Panc1 (cell line): Measurements from ENCODE around the gene PIP4K2A. TPM values are rescaled to one million over a fixed set of nuclear protein-coding genes. Genes with fewer than 3 reads are reported as not detected.

ENCODE experiments used
- ATAC-seq: fragments of 200-7000 bp; cut with Tn5 transposase; 2 replicates; pipeline ENCODE4 v1.9.1; 2020; ENCODE audit warnings: mild to moderate bottlenecking, moderate library complexity
- BruUV-seq: library from RNA; stranded (reverse); fragments of 400-500 nt; replicated peaks from 2 replicates; lab custom pipeline; 2021; lab: Mats Ljungman, UMichigan
- CTCF ChIA-PET: fragments of 300-600 bp; sonication (Branson Sonifier 250); formaldehyde crosslinking; loops from one replicate; lab custom pipeline; 2022; ENCODE audit warnings: antibody characterized with exemption; lab: Charles Lee
- POLR2A ChIA-PET: fragments of 300-600 bp; sonication (Branson Sonifier 250); formaldehyde crosslinking; loops from one replicate; lab custom pipeline; 2022; ENCODE audit warnings: antibody characterized with exemption; lab: Charles Lee
- DNase-seq: peaks from one replicate; pipeline ENCODE4 v3.0.0-alpha.2; 2010; ENCODE audit warnings: low read depth, low spot score
- H3K27ac ChIP-seq: 2 replicates; pipeline ENCODE4 v1.5.1; 2011; ENCODE audit warnings: mild to moderate bottlenecking, low read length, inconsistent platforms
- H3K27me3 ChIP-seq: fragments of 200-500 bp; sonication (Bioruptor generic); 2 replicates; pipeline ENCODE4 v1.6.0; 2014; ENCODE audit warnings: low read length, inconsistent platforms; ENCODE audit not compliant: control insufficient read depth, insufficient read depth
- H3K36me3 ChIP-seq: fragments of 200-500 bp; sonication (Bioruptor generic); 2 replicates; pipeline ENCODE4 v1.5.1; 2014; ENCODE audit warnings: inconsistent platforms, mild to moderate bottlenecking, low read length, moderate library complexity; ENCODE audit not compliant: control insufficient read depth, insufficient read depth
- H3K4me1 ChIP-seq: 2 replicates; pipeline ENCODE4 v1.5.1; 2011; ENCODE audit warnings: inconsistent platforms, mild to moderate bottlenecking, low read length, moderate library complexity; ENCODE audit not compliant: control insufficient read depth, insufficient read depth
- H3K4me3 ChIP-seq, 2 experiments: 2 replicates each; pipeline ENCODE4 v1.5.1; 2011 to 2012; ENCODE audit warnings: low read depth in 2 of 2, low read length in 2 of 2, mild to moderate bottlenecking in 2 of 2, inconsistent platforms in 1 of 2, moderate library complexity in 1 of 2
- H3K9me3 ChIP-seq: fragments of 200-500 bp; sonication (Bioruptor generic); 2 replicates; pipeline ENCODE4 v1.5.1; 2014; ENCODE audit warnings: low read depth, mild to moderate bottlenecking, inconsistent platforms, low read length, moderate library complexity; ENCODE audit not compliant: control insufficient read depth, insufficient read depth
- CTCF ChIP-seq: fragments of 450-650 bp; IDR thresholded peaks from 2 replicates; pipeline ENCODE4 v1.5.1; 2017; ENCODE audit warnings: mild to moderate bottlenecking
- POLR2AphosphoS5 ChIP-seq: IDR thresholded peaks from 2 replicates; pipeline ENCODE4 v1.6.1; 2012; ENCODE audit warnings: mild to moderate bottlenecking, low read depth, low read length, moderate library complexity
- REST ChIP-seq, 2 experiments: IDR thresholded peaks; 2 replicates each; pipeline ENCODE4 v1.6.1; 2011 to 2012; ENCODE audit warnings: low read depth in 2 of 2, control low read depth in 1 of 2, low read length in 1 of 2, mild to moderate bottlenecking in 1 of 2, moderate library complexity in 1 of 2; ENCODE audit not compliant: insufficient read depth in 1 of 2
- SIN3A ChIP-seq: IDR thresholded peaks from 2 replicates; pipeline ENCODE4 v1.6.1; 2012; ENCODE audit warnings: low read depth, mild to moderate bottlenecking, low read length, moderate library complexity, borderline replicate concordance; ENCODE audit not compliant: insufficient read depth
- TCF7L2 ChIP-seq: IDR thresholded peaks from 2 replicates; pipeline ENCODE4 v1.6.1; 2011; ENCODE audit warnings: mild to moderate bottlenecking, low read depth, low read length, inconsistent platforms
- in situ Hi-C: cut with HindIII; loops from 2 replicates; pipeline ENCODE4 v1.10.0; 2016; ENCODE audit warnings: low sequenced_read_pairs, low pct_unique_long_range_greater_than_20kb
- intact Hi-C: fragments of 100-400 bp; cut with micrococcal nuclease; formaldehyde crosslinking; loops from one replicate; pipeline ENCODE4 v1.10.0; 2022; ENCODE audit not compliant: unreplicated experiment
- total RNA-seq: library from RNA; stranded (reverse); gene quantifications from one replicate; pipeline ENCODE4 v1.2.1, GENCODE V29; 2021; ENCODE audit not compliant: unreplicated experiment

The PIP4K2A gene
- total RNA-seq, 1 experiment from 2014 or later: 25.2 TPM

GRCh38 chr10:22673785-22674572 lies 40.4 kb downstream of the PIP4K2A start:
- in situ Hi-C loops (no loop called here), intact Hi-C loops (no loop called here)
- Histone ChIP-seq H3K36me3 (no peaks in the 10 kb centered on the region), H3K9me3 (no peaks in the 10 kb centered on the region), H3K27me3 (no peaks in the 10 kb centered on the region), H3K4me3 (no peak overlapping the region), H3K27ac (no peak overlapping the region), H3K4me1 (peaks cover 28% of the 10 kb centered on the region)
- CTCF ChIA-PET: no interaction called here
- ATAC-seq (no peak), DNase-seq (no peak)
- no TSS peak for BruUV-seq
- POLR2A ChIA-PET: interaction anchor here (1.1 kb wide), 1 partner anchor 10 kb away, joined by 5 read pairs; no protein-coding TSS in a partner anchor
- TF ChIP-seq TCF7L2 (no peak), POLR2AphosphoS5 (no peak), SIN3A (no peak), REST (IDR thresholded peaks at IDR 0.05; ENCODE audit: insufficient read depth in 1 of 2, low read depth in 2 of 2, low read length in 1 of 2) (no peak), CTCF (no peak)

GRCh38 chr10:22673091-22673392 lies 41.3 kb downstream of the PIP4K2A start:
- in situ Hi-C loops: no loop called here
- no TSS peak for BruUV-seq
- POLR2A ChIA-PET: no interaction called here

More at GRCh38 chr10:22673091-22673392, 41.3 kb downstream of the PIP4K2A start:
- H3K27me3 ChIP-seq: no peaks in the 10 kb centered on the region
- H3K4me3 ChIP-seq: no peak overlapping the region
- TF ChIP-seq CTCF (no peak), SIN3A (no peak)
- no peaks in the 10 kb centered on the region for H3K9me3 ChIP-seq
- 0 out of 2 replicates have a peak overlapping the region, but pooled peaks have one; percentile 23 for H3K27ac ChIP-seq
- intact Hi-C loops: no loop called here
- DNase-seq (no peak), ATAC-seq (no peak)
- no peaks in the 10 kb centered on the region for H3K36me3 ChIP-seq
- peaks cover 32% of the 10 kb centered on the region for H3K4me1 ChIP-seq
- CTCF ChIA-PET: no interaction called here
